COR-L47 (cell line): ENCODE results near the gene PCDHB13.
"Not testable (repeated sequence)": the region's sequence is repeated elsewhere in the genome, so short reads cannot be mapped to it uniquely, and the experiment has no call there.

Source experiments
- DNase-seq: peaks from one replicate; lab custom pipeline; 2025; lab: John Stamatoyannopoulos, UW

PCDHB13 gene

DNA sequence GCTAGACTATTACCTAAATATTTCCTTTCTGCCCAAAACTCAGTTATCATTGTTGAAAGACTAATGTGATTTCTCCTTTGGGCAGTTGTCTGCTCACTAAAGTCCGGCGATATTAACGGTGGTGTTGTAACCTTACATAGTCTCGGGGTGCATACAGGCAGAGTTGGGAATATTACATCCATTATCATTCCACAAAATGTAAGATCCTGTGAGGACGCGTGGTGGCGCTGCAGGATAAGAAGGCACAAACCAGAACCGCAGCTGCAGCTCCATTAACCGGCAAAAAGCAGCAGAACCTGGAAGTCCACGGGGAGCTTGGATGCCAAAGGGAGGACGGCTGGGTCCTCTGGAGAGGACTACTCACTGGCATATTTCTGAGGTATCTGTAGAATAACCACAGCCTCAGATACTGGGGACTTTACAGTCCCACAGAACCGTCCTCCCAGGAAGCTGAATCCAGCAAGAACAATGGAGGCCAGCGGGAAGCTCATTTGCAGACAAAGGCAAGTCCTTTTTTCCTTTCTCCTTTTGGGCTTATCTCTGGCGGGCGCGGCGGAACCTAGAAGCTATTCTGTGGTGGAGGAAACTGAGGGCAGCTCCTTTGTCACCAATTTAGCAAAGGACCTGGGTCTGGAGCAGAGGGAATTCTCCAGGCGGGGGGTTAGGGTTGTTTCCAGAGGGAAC, at the start of gene PCDHB13:
PCDHB13 (plus strand) TSS at position 264 of the 684 bp plus-strand sequence; CDS start at position 469, 205 bp downstream.
- DNase-seq, result peak; percentile 2

DNA sequence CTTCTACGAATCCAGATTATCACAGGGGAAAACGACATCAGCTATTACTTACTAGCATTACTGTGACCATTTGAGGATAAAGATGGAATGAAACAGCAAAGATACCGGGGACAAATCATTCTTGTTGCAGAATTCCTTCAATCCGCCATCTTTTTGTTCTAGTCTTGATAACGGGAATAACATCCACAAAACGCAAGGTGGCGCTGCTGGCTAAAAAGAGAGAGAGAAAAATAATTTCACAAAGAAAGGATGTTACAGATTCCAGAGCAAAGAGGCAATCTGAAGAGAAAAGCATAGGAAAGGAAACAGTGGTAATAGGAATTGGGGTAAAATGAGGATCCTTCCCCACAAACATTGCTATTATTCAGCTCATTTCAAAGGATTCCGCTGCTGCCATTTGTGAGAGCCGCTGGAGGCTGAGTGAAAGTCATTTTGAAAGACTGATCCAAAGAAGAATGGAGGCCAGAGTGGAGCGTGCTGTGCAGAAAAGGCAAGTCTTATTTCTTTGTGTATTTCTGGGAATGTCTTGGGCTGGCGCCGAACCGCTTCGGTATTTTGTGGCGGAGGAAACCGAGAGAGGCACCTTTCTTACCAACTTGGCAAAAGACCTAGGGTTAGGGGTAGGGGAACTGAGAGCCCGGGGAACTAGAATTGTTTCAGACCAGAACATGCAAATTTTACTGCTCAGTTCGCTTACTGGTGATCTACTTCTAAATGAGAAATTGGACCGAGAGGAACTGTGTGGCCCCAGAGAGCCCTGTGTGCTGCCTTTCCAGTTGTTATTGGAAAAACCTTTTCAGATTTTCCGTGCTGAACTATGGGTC, 41.1 kb upstream of the PCDHB13 start, which contains the start of gene PCDHB7:
PCDHB7 (plus strand) TSS at position 264 of the 824 bp plus-strand sequence; CDS start at position 456, 192 bp downstream.
- DNase-seq, result peak; percentile 12

DNA sequence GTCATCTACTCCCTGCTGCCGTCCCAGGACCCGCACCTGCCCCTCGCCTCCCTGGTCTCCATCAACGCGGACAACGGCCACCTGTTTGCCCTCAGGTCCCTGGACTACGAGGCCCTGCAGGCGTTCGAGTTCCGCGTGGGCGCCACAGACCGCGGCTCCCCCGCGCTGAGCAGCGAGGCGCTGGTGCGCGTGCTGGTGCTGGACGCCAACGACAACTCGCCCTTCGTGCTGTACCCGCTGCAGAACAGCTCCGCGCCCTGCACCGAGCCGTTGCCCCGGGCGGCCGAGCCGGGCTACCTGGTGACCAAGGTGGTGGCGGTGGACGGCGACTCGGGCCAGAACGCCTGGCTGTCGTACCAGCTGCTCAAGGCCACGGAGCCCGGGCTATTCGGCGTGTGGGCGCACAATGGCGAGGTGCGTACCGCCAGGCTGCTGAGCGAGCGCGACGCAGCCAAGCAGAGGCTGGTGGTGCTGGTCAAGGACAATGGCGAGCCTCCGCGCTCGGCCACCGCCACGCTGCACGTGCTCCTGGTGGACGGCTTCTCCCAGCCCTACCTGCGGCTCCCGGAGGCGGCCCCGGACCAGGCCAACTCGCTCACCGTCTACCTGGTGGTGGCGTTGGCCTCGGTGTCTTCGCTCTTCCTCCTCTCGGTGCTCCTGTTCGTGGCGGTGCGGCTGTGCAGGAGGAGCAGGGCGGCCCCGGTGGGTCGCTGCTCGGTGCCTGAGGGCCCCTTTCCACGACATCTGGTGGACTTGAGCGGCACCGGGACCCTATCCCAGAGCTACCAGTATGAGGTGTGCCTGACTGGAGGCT, 39.2 kb upstream of the PCDHB13 start:
- not testable (repeated sequence) for DNase-seq

DNA sequence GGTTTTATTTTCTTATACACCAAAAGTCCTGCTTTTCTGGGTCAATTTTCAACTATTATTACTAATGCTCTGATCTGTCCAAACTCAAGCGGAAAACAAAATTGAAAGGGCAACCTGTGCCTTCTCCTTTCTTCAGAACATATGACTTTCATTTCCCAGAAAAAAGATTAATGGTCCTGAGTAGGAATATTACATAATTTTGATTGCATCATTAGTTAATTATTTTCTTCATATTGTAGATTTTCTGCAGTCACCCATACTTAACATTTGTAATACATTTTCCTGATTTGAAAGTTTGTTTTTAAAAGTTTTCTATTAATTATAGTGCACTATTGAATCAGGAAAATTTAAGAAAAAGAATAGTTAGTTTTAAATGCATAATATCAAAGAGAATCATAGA, 37.8 kb upstream of the PCDHB13 start:
- no peak for DNase-seq

DNA sequence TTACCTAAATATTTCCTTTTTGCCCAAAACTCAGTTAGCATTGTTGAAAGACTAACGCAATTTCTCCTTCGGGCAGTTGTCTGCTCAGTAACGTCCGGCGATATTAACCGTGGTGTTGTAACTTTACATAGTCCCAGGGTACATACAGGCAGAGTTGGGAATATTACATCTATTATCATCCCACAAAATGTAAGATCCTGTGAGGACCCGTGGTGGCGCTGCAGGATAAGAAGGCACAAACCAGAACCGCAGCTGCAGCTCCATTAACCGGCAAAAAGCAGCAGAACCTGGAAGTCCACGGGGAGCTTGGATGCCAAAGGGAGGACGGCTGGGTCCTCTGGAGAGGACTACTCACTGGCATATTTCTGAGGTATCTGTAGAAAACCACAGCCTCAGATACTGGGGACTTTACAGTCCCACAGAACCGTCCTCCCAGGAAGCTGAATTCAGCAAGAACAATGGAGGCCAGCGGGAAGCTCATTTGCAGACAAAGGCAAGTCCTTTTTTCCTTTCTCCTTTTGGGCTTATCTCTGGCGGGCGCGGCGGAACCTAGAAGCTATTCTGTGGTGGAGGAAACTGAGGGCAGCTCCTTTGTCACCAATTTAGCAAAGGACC, 36.0 kb upstream of the PCDHB13 start, which contains the start of gene PCDHB8:
PCDHB8 (plus strand) TSS at position 214 of the 615 bp plus-strand sequence; CDS start at position 459, 245 bp downstream.
- DNase-seq, result peak; percentile 45

DNA sequence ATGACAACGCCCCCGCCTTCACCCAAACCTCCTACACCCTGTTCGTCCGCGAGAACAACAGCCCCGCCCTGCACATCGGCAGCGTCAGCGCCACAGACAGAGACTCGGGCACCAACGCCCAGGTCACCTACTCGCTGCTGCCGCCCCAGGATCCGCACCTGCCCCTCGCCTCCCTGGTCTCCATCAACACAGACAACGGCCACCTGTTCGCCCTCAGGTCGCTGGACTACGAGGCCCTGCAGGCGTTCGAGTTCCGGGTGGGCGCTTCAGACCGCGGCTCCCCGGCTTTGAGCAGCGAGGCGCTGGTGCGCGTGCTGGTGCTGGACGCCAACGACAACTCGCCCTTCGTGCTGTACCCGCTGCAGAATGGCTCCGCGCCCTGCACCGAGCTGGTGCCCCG, 34.3 kb upstream of the PCDHB13 start:
- not testable (repeated sequence) for DNase-seq

DNA sequence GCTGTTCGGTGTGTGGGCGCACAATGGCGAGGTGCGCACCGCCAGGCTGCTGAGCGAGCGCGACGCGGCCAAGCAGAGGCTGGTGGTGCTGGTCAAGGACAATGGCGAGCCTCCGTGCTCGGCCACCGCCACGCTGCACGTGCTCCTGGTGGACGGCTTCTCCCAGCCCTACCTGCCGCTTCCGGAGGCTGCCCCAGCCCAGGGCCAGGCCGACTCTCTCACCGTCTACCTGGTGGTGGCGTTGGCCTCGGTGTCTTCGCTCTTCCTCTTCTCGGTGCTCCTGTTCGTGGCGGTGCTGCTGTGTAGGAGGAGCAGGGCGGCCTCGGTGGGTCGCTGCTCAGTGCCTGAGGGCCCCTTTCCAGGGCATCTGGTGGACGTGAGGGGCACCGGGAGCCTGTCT, 33.8 kb upstream of the PCDHB13 start:
- not testable (repeated sequence) for DNase-seq

DNA sequence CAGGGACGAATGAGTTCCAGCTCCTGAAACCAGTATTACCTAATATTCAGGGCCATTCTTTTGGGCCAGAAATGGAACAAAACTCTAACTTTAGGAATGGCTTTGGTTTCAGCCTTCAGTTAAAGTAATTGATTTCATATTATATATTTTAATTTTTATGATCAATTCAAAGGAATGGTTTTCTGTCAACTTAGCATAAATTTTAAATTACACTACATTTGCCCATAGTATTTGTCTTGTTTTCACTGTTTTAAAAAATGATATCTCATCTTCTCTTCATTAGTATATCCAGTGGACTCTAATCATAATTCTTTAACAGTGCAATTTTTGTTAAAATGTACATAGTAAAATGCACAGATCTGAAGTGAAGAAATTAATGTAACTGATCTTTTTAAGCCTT, 33.4 kb upstream of the PCDHB13 start:
- no peak for DNase-seq

DNA sequence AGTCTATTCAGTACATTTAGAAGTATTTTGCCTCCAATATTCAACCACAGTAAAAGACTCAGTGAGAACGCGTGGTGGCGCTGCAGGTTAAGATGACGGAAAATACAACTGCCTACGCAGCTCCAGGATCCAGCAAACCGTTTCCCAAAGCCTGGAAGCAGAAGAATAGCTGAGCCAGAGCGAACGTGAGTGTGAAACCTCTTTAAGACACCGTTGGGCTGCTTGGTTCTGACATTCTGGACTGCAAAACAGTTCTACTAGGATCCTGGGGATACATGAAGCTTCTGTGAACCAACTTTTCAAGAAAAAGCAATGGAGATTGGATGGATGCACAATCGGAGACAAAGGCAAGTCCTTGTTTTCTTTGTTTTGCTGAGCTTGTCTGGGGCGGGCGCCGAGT, 31.5 kb upstream of the PCDHB13 start, which contains the start of gene PCDHB16:
PCDHB16 (plus strand) TSS at position 140 of the 400 bp plus-strand sequence; CDS start at position 313, 173 bp downstream.
- peak; percentile 28 for DNase-seq

DNA sequence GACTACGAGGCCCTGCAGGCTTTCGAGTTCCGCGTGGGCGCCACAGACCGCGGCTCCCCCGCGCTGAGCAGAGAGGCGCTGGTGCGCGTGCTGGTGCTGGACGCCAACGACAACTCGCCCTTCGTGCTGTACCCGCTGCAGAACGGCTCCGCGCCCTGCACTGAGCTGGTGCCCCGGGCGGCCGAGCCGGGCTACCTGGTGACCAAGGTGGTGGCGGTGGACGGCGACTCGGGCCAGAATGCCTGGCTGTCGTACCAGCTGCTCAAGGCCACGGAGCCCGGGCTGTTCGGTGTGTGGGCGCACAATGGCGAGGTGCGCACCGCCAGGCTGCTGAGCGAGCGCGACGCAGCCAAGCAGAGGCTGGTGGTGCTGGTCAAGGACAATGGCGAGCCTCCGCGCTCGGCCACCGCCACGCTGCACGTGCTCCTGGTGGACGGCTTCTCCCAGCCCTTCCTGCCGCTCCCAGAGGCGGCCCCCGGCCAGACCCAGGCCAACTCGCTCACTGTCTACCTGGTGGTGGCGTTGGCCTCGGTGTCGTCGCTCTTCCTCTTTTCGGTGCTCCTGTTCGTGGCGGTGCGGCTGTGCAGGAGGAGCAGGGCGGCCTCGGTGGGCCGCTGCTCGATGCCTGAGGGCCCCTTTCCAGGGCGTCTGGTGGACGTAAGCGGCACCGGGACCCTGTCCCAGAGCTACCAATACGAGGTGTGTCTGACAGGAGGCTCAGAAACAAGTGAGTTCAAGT, 29.4 kb upstream of the PCDHB13 start:
- not testable (repeated sequence) for DNase-seq

DNA sequence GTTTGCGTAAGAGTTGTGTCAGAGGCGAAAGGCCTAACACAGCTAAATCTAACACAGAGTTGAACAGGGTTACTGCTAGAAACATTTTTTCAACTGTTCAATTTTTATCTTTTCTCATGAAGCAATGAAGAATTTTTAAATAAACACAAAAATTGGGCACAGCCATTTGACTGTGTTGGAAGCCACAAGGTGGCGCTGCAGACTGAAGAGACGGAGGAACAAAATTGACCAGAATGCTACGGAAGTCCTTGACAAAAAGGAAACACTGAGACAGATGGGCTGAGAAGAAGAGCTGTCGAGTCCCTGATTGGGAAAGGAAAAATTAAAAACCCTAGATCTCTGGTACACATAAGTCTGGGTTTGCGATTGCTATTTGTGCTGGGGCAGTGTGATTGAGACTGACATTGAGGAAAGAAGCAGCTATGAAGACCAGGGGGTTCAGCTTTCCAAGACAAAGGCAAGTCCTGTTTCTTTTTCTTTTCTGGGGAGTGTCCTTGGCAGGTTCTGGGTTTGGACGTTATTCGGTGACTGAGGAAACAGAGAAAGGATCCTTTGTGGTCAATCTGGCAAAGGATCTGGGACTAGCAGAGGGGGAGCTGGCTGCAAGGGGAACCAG, 26.7 kb upstream of the PCDHB13 start, which contains the start of gene PCDHB9:
PCDHB9 (plus strand) TSS at position 265 of the 616 bp plus-strand sequence; CDS start at position 423, 158 bp downstream.
- peak; percentile 63 for DNase-seq

DNA sequence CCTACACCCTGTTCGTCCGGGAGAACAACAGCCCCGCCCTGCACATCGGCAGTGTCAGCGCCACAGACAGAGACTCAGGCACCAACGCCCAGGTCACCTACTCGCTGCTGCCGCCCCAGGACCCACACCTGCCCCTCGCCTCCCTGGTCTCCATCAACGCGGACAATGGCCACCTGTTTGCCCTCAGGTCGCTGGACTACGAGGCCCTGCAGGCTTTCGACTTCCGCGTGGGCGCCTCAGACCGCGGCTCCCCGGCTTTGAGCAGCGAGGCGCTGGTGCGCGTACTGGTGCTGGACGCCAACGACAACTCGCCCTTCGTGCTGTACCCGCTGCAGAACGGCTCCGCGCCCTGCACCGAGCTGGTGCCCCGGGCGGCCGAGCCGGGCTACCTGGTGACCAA, 25.0 kb upstream of the PCDHB13 start:
- not testable (repeated sequence) for DNase-seq

DNA sequence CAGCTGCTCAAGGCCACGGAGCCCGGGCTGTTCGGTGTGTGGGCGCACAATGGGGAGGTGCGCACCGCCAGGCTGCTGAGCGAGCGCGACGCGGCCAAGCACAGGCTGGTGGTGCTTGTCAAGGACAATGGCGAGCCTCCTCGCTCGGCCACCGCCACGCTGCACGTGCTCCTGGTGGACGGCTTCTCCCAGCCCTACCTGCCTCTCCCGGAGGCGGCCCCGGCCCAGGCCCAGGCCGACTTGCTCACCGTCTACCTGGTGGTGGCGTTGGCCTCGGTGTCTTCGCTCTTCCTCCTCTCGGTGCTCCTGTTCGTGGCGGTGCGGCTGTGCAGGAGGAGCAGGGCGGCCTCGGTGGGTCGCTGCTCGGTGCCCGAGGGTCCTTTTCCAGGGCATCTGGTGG, 24.6 kb upstream of the PCDHB13 start:
- not testable (repeated sequence) for DNase-seq

DNA sequence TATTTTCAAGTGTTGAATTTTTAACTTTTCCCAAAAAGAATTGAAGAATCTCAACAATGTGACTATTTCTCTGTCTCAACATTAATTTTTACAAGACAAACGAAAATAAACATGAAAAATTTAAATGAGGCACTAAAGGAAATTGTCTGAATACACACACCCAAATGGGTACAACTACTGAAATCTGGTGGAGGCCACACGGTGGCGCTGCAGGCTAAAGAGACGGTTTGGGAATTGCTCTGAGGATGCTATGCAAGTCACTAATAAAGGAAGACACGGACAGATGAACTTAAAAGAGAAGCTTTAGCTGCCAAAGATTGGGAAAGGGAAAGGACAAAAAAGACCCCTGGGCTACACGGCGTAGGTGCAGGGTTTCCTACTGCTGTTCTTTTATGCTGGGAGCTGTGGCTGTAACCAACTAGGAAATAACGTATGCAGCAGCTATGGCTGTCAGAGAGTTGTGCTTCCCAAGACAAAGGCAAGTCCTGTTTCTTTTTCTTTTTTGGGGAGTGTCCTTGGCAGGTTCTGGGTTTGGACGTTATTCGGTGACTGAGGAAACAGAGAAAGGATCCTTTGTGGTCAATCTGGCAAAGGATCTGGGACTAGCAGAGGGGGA, 21.5 kb upstream of the PCDHB13 start, which contains the start of gene PCDHB10:
PCDHB10 (plus strand) TSS at position 244 of the 616 bp plus-strand sequence; CDS start at position 444, 200 bp downstream.
- DNase-seq, result peak; percentile 53

DNA sequence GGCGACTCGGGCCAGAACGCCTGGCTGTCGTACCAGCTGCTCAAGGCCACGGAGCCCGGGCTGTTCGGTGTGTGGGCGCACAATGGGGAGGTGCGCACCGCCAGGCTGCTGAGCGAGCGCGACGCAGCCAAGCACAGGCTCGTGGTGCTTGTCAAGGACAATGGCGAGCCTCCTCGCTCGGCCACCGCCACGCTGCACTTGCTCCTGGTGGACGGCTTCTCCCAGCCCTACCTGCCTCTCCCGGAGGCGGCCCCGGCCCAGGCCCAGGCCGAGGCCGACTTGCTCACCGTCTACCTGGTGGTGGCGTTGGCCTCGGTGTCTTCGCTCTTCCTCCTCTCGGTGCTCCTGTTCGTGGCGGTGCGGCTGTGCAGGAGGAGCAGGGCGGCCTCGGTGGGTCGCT, 19.4 kb upstream of the PCDHB13 start:
- not testable (repeated sequence) for DNase-seq

DNA sequence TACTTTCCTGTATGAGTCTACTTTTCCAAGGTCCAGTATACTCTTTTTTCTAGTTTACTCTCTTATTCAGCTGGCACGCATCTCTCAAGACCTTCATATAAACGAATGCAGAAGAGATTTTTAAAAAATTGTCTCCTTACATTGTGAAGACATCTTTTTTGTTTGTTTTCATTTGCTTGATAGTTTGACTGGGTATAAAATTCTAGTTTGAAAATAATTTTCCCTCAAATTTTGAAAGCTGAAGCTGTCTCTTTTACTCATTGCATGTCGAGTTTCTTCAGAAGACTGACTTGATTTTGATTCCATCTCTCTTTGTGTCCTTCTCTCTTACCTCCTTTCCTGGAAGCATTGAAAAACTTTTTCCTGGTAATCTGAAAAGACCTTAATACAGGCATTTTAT, 17.4 kb upstream of the PCDHB13 start:
- DNase-seq, result no peak

DNA sequence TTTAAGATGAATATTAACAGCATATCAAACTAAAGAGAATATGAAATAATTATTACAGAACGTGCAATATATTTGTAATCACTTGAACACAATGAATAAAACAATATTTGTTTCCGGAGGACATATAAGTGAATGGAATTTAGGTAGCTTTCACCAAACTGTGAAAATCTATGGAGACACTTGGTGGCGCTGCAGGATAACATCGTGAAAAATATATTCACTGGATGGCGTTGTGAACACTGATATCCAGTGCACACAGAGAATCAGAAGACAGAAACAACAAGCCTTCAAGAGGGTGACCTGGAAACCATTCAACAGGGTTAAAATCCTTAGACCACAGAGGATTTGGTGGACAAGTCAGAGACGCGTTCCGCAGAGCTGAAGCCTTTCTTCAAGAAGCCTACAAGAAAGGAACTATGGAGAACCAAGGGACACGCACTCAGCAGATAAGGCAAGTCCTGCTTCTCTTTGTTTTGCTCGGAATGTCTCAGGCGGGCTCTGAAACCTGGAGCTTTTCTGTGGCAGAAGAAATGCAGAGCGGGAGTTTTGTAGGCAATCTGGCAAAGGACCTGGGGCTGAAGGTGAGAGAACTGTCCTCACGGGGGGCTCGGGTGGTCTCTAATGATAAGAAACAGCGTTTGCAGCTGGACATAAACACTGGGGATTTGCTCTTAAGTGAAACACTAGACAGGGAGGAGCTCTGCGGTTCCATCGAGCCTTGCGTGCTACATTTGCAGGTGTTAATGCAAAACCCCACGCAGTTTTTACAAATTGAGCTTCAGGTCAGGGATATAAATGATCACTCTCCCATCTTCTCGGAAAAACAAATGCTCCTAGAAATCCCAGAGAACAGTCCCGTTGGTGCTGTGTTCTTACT, 14.1 kb upstream of the PCDHB13 start, which contains the start of gene PCDHB11:
PCDHB11 (plus strand) TSS at position 269 of the 877 bp plus-strand sequence; CDS start at position 417, 148 bp downstream.
- peak; percentile 64 for DNase-seq

DNA sequence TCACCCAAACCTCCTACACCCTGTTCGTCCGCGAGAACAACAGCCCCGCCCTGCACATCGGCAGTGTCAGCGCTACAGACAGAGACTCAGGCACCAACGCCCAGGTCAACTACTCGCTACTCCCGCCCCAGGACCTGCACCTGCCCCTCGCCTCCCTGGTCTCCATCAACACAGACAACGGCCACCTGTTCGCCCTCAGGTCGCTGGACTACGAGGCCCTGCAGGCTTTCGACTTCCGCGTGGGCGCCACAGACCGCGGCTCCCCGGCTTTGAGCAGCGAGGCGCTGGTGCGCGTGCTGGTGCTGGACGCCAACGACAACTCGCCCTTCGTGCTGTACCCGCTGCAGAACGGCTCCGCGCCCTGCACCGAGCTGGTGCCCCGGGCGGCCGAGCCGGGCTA, 12.6 kb upstream of the PCDHB13 start:
- not testable (repeated sequence) for DNase-seq
